HG02571 (cell line): ENCODE measurements around the gene ALLC.
"Not testable (repeated sequence)": the region's sequence is repeated elsewhere in the genome, so short reads cannot be mapped to it uniquely, and the experiment has no call there.

Experiments
- ATAC-seq: cut with Tn5 transposase; IDR thresholded peaks from one replicate; pipeline ENCODE4 v1.9.1; 2021; ENCODE audit warnings: mild to moderate bottlenecking, moderate library complexity; ENCODE audit not compliant: unreplicated experiment

Gene ALLC

GRCh38 chr2:3654011-3654410, 4.0 kb upstream of the ALLC start:
- no peak for ATAC-seq

- ATAC-seq, result no peak
Measured at GRCh38 chr2:3654531-3655225, 3.3 kb upstream of the ALLC start.

- no peak for ATAC-seq
Measured at GRCh38 chr2:3655871-3656761, 1.9 kb upstream of the ALLC start.

- ATAC-seq, result no peak
Measured at GRCh38 chr2:3656762-3657721, 958 bp upstream of the ALLC start.

- no peak for ATAC-seq
Measured at GRCh38 chr2:3659447-3660432, 1.7 kb downstream of the ALLC start.

GRCh38 chr2:3660640-3661039, 2.6 kb downstream of the ALLC start:
- ATAC-seq, result not testable (repeated sequence)

- ATAC-seq, result no peak
Measured at GRCh38 chr2:3661149-3661660, 3.2 kb downstream of the ALLC start.

GRCh38 chr2:3662239-3662638, 4.2 kb downstream of the ALLC start:
- no peak for ATAC-seq

- ATAC-seq, result no peak
Measured at GRCh38 chr2:3664118-3664517, 6.1 kb downstream of the ALLC start.

- ATAC-seq, result no peak
Measured at GRCh38 chr2:3664925-3665324, 6.9 kb downstream of the ALLC start.

GRCh38 chr2:3665886-3666612, 8.0 kb downstream of the ALLC start:
- ATAC-seq, result no peak

GRCh38 chr2:3666613-3666975, 8.6 kb downstream of the ALLC start:
- no peak for ATAC-seq

- no peak for ATAC-seq
Measured at GRCh38 chr2:3667151-3667631, 9.2 kb downstream of the ALLC start.

GRCh38 chr2:3669656-3670055, 11.7 kb downstream of the ALLC start:
- no peak for ATAC-seq

- ATAC-seq, result no peak
Measured at GRCh38 chr2:3670376-3670775, 12.4 kb downstream of the ALLC start.

GRCh38 chr2:3670941-3671340, 12.9 kb downstream of the ALLC start:
- no peak for ATAC-seq

GRCh38 chr2:3672861-3673678, 15.1 kb downstream of the ALLC start:
- ATAC-seq, result no peak
